WTC11 (cell line): ENCODE data around the gene NTN1. TPM values are rescaled to one million over a fixed set of nuclear protein-coding genes. Genes with fewer than 3 reads are reported as not detected.

ENCODE experiments used
- ATAC-seq: fragments of 200-7000 bp; cut with Tn5 transposase; 2 replicates; pipeline ENCODE4 v1.10.0; 2021; ENCODE audit warnings: mild to moderate bottlenecking, moderate library complexity
- CTCF ChIA-PET: fragments of 300-600 bp; sonication (Branson Sonifier 250); formaldehyde crosslinking; loops from one replicate; lab custom pipeline; 2021; ENCODE audit warnings: antibody characterized with exemption; lab: Charles Lee
- POLR2A ChIA-PET: fragments of 350-600 bp; sonication (Branson Sonifier 250); formaldehyde crosslinking; loops from one replicate; lab custom pipeline; 2021; ENCODE audit warnings: antibody characterized with exemption; lab: Charles Lee
- DNase-seq: peaks from one replicate; pipeline ENCODE4 v3.0.0; 2021; ENCODE audit warnings: low spot score
- H3K27ac Mint-ChIP-seq: 2 replicates; pipeline ENCODE4 v1.8.0; 2021; ENCODE audit warnings: mixed read lengths
- H3K27me3 Mint-ChIP-seq: 2 replicates; pipeline ENCODE4 v1.8.0; 2021; ENCODE audit warnings: low read depth, mild to moderate bottlenecking, moderate library complexity, mixed read lengths
- H3K36me3 Mint-ChIP-seq: 2 replicates; pipeline ENCODE4 v1.8.0; 2021; ENCODE audit warnings: mixed read lengths
- H3K4me1 Mint-ChIP-seq: 2 replicates; pipeline ENCODE4 v1.8.0; 2022; ENCODE audit warnings: mixed read lengths
- H3K4me3 Mint-ChIP-seq: 2 replicates; pipeline ENCODE4 v1.8.0; 2021; ENCODE audit warnings: mild to moderate bottlenecking, moderate library complexity, mixed read lengths
- H3K9me3 Mint-ChIP-seq: 2 replicates; pipeline ENCODE4 v1.8.0; 2021; ENCODE audit warnings: mixed read lengths
- CBFB ChIP-seq: sonication (generic); formaldehyde crosslinking; IDR thresholded peaks from 2 replicates; pipeline ENCODE4 v1.8.1; 2022; ENCODE audit warnings: mild to moderate bottlenecking, low read depth, missing genetic modification reagents
- E2F5 ChIP-seq: sonication (generic); formaldehyde crosslinking; IDR thresholded peaks from 2 replicates; pipeline ENCODE4 v1.8.1; 2022; ENCODE audit warnings: mild to moderate bottlenecking, moderate library complexity, missing genetic modification reagents
- ELF4 ChIP-seq: sonication (generic); formaldehyde crosslinking; IDR thresholded peaks from 2 replicates; pipeline ENCODE4 v1.8.1; 2022; ENCODE audit warnings: low read depth, mild to moderate bottlenecking, moderate library complexity, missing genetic modification reagents
- ESRRA ChIP-seq: sonication (generic); formaldehyde crosslinking; IDR thresholded peaks from 2 replicates; pipeline ENCODE4 v1.8.1; 2022; ENCODE audit warnings: mild to moderate bottlenecking, missing genetic modification reagents, borderline replicate concordance
- FOXP1 ChIP-seq: sonication (generic); formaldehyde crosslinking; IDR thresholded peaks from 2 replicates; pipeline ENCODE4 v1.8.0; 2022; ENCODE audit warnings: missing genetic modification reagents, mild to moderate bottlenecking, moderate library complexity, borderline replicate concordance
- HMGXB4 ChIP-seq: sonication (generic); formaldehyde crosslinking; IDR thresholded peaks from 2 replicates; pipeline ENCODE4 v1.8.1; 2023; ENCODE audit warnings: mild to moderate bottlenecking, moderate library complexity, missing genetic modification reagents
- KAT7 ChIP-seq: sonication (generic); formaldehyde crosslinking; IDR thresholded peaks from 2 replicates; pipeline ENCODE4 v1.8.1; 2023; ENCODE audit warnings: missing genetic modification reagents, mild to moderate bottlenecking, borderline replicate concordance
- NFATC4 ChIP-seq: fragments of 250-450 bp; sonication (Bioruptor Pico); IDR thresholded peaks from 2 replicates; pipeline ENCODE4 v1.9.0; 2021; ENCODE audit warnings: mild to moderate bottlenecking
- NR2C2 ChIP-seq: sonication (generic); formaldehyde crosslinking; IDR thresholded peaks from 2 replicates; pipeline ENCODE4 v1.8.0; 2022; ENCODE audit warnings: mild to moderate bottlenecking, missing genetic modification reagents
- PREB ChIP-seq: sonication (generic); formaldehyde crosslinking; IDR thresholded peaks from 2 replicates; pipeline ENCODE4 v1.8.1; 2022; ENCODE audit warnings: mild to moderate bottlenecking, missing genetic modification reagents, moderate library complexity, borderline replicate concordance
- SOX15 ChIP-seq: fragments of 250-450 bp; sonication (Bioruptor Pico); IDR thresholded peaks from 2 replicates; pipeline ENCODE4 v1.9.0; 2021; ENCODE audit warnings: mild to moderate bottlenecking
- TEAD4 ChIP-seq: sonication (generic); formaldehyde crosslinking; IDR thresholded peaks from 2 replicates; pipeline ENCODE4 v1.8.0; 2022; ENCODE audit warnings: mild to moderate bottlenecking, missing genetic modification reagents
- USF1 ChIP-seq: sonication (generic); formaldehyde crosslinking; IDR thresholded peaks from 2 replicates; pipeline ENCODE4 v1.8.0; 2022; ENCODE audit warnings: mild to moderate bottlenecking, missing genetic modification reagents
- ZNF138 ChIP-seq: sonication (generic); formaldehyde crosslinking; conservative IDR thresholded peaks from 2 replicates; pipeline ENCODE4 v1.8.1; 2022; ENCODE audit warnings: mild to moderate bottlenecking, moderate library complexity, missing genetic modification reagents
- ZNF219 ChIP-seq: sonication (generic); formaldehyde crosslinking; IDR thresholded peaks from 2 replicates; pipeline ENCODE4 v1.8.0; 2023; ENCODE audit warnings: missing genetic modification reagents, mild to moderate bottlenecking, borderline replicate concordance
- ZNF281 ChIP-seq: sonication (generic); formaldehyde crosslinking; IDR thresholded peaks from 2 replicates; pipeline ENCODE4 v1.8.0; 2023; ENCODE audit warnings: mild to moderate bottlenecking, missing genetic modification reagents
- ZNF317 ChIP-seq: sonication (generic); formaldehyde crosslinking; IDR thresholded peaks from 2 replicates; pipeline ENCODE4 v1.8.1; 2023; ENCODE audit warnings: low read depth, mild to moderate bottlenecking, moderate library complexity, missing genetic modification reagents, borderline replicate concordance
- ZNF396 ChIP-seq: fragments of 250-450 bp; sonication (Bioruptor Pico); IDR thresholded peaks from 2 replicates; pipeline ENCODE4 v1.8.0; 2021; ENCODE audit warnings: mild to moderate bottlenecking, moderate library complexity, borderline replicate concordance
- total RNA-seq: library from RNA; stranded (reverse); gene quantifications from 3 replicates; pipeline ENCODE4 v1.2.3, GENCODE V29; 2021
- TF ChIP-seq, protein P1 (sequence below): fragments of 250-450 bp; sonication (Bioruptor Pico); IDR thresholded peaks from 2 replicates; pipeline ENCODE4 v1.9.0; 2021; ENCODE audit warnings: moderate library complexity, mild to moderate bottlenecking, inconsistent platforms, borderline replicate concordance
- TF ChIP-seq, protein P2 (sequence below): fragments of 250-450 bp; sonication (Bioruptor Pico); IDR thresholded peaks from 2 replicates; pipeline ENCODE4 v1.8.0; 2021; ENCODE audit warnings: mild to moderate bottlenecking
- TF ChIP-seq, protein P3 (sequence below): sonication (generic); formaldehyde crosslinking; IDR thresholded peaks from 2 replicates; pipeline ENCODE4 v1.8.1; 2023; ENCODE audit warnings: mild to moderate bottlenecking, missing genetic modification reagents, moderate library complexity

The NTN1 gene
- total RNA-seq, 1 experiment from 2014 or later = 5.5 TPM

DNA sequence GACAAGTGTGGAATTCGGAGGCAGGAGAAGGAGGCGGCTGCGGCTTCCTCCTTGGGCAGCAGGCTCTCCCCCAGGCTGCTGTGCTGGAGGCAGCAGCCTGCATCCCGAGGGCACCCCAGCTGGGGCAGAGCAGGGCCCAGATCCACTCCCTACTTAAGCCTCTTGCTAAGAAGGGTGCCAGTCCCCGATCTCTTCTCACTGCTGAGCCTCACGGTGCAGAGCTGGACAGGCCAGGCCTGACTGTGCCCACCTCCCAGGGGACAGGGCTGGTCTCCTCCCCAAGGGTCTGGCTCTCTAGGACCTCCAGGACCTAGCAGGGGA is 210.8 kb downstream of the NTN1 start:
- TF ChIP-seq TEAD4 (CRISPR knock-in tag) (no peak), E2F5 (CRISPR knock-in tag) (no peak), ZNF281 (CRISPR knock-in tag) (no peak), USF1 (no peak), ZNF219 (CRISPR knock-in tag) (no peak), HMGXB4 (CRISPR knock-in tag) (no peak), PREB (CRISPR knock-in tag) (no peak), ZNF138 (CRISPR knock-in tag) (no peak), NFATC4 (CRISPR knock-in tag) (no peak), ZNF317 (CRISPR knock-in tag) (no peak), FOXP1 (no peak), KAT7 (CRISPR knock-in tag) (no peak), ELF4 (CRISPR knock-in tag) (no peak), SOX15 (CRISPR knock-in tag) (no peak), NR2C2 (CRISPR knock-in tag) (no peak)
- TF ChIP-seq, protein P1, sequence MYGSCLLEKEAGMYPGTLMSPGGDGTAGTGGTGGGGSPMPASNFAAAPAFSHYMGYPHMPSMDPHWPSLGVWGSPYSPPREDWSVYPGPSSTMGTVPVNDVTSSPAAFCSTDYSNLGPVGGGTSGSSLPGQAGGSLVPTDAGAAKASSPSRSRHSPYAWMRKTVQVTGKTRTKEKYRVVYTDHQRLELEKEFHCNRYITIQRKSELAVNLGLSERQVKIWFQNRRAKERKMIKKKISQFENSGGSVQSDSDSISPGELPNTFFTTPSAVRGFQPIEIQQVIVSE (CRISPR knock-in tag) = no peak
- ATAC-seq = no peak
- Mint-ChIP-seq H3K9me3 (no peaks in the 10 kb centered on the region), H3K27me3 (no peaks in the 10 kb centered on the region), H3K4me3 (no peak overlapping the region), H3K36me3 (no peaks in the 10 kb centered on the region), H3K4me1 (no peaks in the 10 kb centered on the region), H3K27ac (no peak overlapping the region)
- ChIA-PET POLR2A (no interaction called here), CTCF (no interaction called here)
- DNase-seq = no peak

- DNase-seq = no peak
- Mint-ChIP-seq H3K27ac (no peak overlapping the region), H3K4me1 (no peaks in the 10 kb centered on the region), H3K4me3 (no peak overlapping the region), H3K27me3 (no peaks in the 10 kb centered on the region), H3K36me3 (no peaks in the 10 kb centered on the region), H3K9me3 (no peaks in the 10 kb centered on the region)
- CTCF ChIA-PET = no interaction called here
- POLR2A ChIA-PET = no interaction called here
- ATAC-seq = no peak
- TF ChIP-seq ZNF396 (CRISPR knock-in tag) = no peak
- no peak for TF ChIP-seq CBFB
- TF ChIP-seq, protein P2, sequence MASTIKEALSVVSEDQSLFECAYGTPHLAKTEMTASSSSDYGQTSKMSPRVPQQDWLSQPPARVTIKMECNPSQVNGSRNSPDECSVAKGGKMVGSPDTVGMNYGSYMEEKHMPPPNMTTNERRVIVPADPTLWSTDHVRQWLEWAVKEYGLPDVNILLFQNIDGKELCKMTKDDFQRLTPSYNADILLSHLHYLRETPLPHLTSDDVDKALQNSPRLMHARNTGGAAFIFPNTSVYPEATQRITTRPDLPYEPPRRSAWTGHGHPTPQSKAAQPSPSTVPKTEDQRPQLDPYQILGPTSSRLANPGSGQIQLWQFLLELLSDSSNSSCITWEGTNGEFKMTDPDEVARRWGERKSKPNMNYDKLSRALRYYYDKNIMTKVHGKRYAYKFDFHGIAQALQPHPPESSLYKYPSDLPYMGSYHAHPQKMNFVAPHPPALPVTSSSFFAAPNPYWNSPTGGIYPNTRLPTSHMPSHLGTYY (CRISPR knock-in tag) = no peak
- TF ChIP-seq ESRRA (CRISPR knock-in tag) = no peak
- TF ChIP-seq, protein P3, sequence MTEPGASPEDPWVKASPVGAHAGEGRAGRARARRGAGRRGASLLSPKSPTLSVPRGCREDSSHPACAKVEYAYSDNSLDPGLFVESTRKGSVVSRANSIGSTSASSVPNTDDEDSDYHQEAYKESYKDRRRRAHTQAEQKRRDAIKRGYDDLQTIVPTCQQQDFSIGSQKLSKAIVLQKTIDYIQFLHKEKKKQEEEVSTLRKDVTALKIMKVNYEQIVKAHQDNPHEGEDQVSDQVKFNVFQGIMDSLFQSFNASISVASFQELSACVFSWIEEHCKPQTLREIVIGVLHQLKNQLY = no peak
These were observed 211.4 kb downstream of the NTN1 start for GRCh38 chr17:9232591-9233270.
